Germinal center (tissue), 1 donor: ENCODE measurements around the gene DRC7.

Experiments used
- DNase-seq: peaks from one replicate; pipeline ENCODE4 v3.0.0; 2012; ENCODE audit warnings: mixed read lengths, low spot score

The DRC7 gene

DNA sequence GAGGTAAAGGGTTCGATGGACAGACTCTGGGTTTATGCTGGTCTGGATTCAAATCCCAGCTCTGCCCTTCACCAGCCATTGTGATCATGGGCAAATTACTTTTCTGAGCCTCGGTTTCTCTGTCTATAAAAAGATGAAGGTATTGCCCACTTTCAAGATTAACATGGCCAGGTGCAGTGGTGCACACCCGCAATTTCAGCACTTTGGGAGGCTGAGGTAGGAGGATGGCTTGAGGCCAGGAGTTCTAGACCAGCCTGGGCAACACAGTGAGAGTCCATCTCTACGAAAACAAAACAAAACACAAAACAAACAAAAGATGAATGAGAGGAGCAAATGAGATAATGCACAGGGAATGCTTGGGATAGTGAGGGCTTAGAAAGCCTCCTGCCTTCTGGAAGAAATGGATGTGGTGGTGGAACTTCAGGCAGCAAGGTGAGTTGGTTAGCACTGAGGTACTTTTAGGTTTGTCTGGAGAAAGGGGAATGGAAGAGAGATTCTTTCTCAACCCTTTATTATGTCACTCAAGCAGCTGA, 18.0 kb upstream of the DRC7 start:
- no peak for DNase-seq

DNA sequence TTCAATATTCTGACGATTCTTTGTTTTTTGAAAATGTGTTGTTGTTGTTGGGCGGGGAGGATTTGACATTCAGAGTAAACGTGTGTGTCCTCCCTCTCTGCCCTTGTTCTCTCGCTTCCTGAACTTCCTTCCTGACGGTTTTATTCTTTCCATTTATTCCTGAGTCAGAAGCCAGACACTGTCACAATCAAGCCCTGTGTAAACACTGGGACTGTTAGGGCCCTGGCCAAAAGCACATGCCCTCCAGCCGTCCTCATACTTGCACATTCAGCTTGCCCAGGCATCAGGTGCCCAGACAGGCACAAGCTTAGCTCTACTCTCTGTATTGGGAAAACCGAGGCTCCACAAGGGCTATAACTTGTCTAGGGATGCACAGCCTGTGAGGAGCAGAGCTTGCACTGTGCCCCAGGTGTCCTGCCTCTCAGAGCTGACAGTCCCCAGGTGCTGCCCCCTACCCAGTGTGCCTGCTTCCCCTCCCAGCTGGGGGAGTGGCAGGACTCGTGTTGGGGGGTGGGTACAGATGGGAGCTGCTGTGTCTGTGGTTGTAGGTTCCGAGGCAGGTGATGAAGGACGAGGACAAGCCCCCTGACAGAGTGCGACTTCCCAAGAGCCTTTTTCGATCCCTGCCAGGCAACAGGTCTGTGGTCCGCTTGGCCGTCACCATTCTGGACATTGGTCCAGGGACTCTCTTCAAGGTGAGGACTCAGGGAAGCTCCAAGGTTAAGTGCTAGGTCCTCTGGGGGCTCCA, 16.8 kb upstream of the DRC7 start:
- no peak for DNase-seq

DNA sequence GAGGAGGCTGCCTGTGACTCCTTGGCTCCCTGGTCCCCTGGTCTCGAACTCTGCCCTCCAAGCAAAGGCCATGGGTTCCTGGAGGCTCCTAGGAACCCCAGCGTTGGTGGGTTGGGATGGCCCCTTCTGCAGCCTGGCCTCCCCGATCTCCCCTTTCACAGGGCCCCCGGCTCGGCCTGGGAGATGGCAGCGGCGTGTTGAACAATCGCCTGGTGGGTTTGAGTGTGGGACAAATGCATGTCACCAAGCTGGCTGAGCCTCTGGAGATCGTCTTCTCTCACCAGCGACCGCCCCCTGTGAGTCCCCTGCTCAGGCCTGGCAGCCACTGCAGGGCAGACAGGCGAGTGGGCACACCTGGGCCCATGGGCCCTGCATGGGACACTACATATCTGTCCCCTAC, 15.6 kb upstream of the DRC7 start:
- no peak for DNase-seq

DNA sequence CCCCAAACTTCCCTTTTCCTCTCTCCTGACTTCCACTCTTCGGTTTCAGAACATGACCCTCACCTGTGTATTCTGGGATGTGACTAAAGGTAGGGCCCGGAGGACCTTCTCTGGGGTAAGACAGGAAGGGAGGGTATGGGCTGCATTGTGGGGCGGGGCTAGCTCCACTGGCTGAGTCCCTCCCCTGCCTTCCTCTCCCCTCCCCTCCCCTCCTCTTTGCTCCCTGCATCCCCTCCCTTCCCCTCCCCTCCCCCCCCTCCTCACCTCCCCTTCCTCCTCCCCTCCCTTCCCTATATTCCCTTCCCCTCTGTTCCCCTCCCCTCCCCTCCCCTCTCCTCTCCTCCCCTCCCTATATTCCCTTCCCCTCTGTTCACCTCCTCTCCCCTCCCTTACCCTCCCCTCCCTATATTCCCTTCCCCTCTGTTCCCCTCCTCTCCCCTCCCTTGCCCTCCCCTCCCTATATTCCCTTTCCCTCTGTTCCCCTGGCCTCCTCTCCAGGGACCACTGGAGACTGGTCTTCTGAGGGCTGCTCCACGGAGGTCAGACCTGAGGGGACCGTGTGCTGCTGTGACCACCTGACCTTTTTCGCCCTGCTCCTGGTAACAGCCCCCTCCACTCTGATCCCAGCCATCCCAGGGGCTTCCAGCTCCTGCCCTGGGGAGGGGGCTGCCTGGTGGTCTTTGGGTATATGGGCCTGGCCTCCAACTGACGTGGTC, 14.7 kb upstream of the DRC7 start:
- no peak for DNase-seq

DNA sequence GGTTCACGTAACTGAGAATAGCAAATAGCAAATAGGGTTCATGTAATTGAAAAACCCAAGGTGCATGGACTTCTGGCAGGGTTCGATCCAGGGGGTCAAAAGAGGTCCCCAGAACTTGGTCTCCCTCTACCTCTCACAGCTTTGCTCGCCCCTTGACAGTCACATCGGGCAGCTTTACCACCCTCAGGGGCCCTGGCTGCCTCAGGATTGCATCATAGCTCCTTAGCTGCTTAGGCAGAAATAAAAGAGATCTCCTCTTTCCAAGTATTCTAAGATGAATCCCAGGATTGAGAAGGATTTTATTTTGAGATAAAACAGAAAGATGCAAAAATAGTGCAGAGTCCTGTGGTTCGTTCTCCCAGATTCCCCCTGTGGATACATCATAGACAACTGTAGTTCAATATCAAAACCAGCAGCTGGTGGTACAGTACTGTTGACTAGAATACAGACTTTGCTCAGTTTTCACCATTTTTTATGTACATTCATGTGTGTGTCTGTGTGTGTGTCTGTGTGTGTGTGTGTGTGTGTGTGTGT, 13.7 kb upstream of the DRC7 start:
- DNase-seq: no peak

DNA sequence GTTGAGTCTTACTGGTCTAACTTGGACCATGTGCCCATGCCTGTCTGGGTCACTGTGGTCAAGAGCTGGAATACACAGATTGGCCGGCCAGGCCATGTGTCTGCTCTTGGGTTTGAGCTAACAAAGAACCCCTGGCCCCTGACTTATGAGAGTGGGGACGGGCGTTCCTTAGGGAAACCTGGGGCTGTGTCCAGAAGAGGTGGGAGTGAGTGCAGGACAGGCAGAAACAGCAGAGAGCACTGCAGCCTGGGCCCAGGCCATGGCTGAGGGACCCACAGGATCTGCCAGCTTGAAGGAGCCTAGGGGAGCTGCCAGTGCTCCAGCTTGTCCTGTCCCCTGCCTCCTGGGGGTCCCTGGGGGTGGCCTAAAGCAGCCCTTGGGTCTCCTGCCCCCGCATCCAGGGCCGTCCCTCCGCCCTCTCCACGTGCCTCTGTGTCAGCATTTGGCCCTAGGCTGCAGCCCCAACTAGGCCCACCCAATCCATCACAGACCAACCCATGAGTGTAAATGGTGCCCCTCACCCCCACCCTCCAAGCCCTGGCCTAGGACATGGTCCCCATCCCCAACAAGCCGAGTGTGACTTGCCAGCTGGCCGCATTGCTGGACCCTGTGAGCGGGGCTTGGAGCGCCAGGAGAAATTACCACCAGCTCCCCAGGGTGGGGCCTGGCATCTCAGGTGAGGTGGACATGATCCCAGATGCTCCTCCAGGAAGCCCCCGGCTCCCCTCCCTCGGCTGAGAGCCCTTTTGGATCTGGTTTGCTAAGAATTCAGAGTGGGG, 12.5 kb upstream of the DRC7 start:
- DNase-seq: no peak

DNA sequence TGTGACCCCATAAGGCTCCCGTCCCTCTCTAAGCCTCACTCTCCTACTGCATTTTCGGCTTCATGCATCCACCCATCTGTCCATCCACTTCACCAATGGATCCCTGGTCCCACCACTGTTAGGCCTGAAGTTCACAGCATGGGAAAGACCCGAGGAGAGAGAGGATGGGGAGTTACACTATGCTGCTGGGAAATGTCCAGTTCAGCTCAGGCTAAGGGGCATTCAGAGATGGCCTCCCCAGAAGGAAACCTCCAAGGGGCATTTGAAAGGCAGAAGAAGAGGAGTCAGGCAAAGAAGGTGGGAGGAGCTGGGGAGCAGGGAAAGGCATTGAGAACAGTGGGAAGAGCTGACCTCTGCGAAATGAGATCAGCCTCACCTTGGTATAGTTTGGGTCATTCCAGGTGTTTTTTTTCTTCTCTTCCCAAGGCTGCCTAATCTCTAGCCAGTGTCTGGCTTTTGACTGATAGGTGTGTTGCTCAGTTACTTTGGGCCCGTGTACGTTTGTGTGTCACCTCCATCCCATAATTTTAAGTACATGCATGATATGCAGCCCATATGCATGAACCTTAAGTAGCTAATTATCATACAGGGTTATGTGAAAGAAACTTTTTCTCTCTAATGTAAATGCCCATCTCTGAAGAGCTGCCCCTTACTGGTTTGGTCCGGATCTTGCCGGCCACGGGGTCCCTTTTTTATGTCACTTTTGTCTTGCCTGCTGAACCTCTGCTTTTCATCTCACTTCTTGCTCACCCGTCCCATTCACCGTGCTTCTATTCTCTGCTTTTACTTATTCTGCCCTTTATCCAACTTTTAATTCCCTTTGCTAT, 11.6 kb upstream of the DRC7 start:
- DNase-seq: no peak

DNA sequence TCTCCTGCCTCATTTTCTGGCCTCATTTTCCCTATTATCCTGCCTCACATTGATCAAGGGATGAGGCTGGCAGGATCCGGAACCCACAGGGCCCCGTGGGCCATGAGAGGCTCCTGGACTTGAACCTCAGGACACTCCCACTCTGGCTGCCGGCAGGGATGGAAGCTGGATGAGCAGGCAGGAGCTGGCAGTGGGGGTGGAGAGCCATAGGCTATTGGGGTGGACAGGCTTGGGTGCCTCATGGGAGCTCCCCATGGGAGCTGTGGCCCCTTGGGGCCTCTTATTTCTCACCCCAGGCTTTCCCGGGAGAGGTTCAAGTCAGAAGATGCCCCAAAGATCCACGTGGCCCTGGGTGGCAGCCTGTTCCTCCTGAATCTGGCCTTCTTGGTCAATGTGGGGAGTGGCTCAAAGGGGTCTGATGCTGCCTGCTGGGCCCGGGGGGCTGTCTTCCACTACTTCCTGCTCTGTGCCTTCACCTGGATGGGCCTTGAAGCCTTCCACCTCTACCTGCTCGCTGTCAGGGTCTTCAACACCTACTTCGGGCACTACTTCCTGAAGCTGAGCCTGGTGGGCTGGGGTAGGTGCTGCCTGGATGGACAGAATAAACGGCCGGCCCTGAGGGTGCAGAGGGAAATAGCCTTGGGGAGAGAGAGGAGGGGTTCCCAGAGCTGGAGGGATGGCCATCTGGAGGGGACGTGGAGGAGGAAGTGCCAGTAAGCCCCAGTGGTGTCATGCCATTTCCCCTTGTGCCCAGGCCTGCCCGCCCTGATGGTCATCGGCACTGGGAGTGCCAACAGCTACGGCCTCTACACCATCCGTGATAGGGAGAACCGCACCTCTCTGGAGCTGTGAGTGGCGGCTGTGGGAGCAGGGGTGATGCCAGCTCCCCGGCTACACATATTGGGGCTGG, 10.7 kb upstream of the DRC7 start:
- no peak for DNase-seq

DNA sequence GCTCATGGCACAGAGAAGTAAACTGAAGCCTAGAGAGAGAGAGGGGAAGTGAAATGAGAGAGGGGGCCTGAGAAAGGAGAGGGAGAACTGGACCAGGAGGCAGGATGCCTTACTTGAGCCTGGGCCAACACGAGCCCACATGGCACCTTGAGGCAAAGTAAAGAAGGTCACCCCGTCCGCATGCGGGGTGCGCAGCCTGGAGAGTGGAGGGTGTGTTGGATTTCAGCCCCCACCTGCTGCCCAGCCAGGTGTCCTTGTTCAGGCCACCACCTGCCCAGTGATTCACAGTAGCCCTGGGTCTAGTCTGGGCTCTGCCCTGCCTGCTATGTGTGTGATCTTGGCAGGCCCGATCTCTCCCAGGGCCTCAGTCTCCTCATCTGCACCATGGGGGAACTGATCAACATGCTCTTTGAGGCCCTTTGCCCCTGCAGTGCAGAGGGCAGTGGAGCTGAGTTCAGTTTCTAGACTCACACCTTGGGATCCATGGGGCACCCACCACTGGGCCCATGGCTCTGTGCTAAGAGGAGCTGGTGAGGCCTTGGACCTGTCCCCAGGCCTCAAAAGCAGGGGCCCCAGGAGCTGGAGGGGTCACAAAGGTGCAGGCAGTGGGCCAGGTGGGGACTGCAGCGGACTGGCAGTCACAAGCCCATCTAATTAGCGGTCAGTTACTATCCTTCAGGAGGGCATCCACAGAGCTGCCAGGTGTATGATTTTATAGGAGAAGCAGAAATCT, 9.8 kb upstream of the DRC7 start:
- DNase-seq: no peak

DNA sequence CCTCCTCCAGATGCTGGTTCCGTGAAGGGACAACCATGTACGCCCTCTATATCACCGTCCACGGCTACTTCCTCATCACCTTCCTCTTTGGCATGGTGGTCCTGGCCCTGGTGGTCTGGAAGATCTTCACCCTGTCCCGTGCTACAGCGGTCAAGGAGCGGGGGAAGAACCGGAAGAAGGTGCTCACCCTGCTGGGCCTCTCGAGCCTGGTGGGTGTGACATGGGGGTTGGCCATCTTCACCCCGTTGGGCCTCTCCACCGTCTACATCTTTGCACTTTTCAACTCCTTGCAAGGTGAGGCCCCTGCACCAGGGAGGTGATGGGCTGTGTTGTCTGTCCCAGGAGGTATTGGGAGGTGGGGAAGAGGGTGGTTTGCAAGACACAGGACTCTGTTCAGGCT, 9.0 kb upstream of the DRC7 start:
- no peak for DNase-seq

DNA sequence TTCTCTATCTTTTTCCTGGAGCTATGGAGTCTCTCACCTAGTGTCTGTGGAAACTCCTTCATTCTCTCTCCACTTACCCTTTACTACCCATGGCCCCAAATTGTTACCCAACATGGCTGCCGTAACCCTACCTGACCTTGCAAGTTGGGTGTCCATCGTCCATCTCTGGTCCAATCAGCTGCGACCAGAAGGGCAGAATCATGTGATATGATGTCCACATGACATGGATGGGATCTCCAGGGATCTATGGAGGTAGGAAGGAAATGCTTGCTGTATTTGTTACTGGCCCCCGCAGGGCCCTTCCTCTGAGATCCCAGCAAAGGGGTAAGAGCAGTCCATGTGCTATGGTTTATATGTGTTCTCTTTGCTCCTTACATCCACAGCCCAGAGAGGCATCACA, 8.0 kb upstream of the DRC7 start:
- DNase-seq: no peak

DNA sequence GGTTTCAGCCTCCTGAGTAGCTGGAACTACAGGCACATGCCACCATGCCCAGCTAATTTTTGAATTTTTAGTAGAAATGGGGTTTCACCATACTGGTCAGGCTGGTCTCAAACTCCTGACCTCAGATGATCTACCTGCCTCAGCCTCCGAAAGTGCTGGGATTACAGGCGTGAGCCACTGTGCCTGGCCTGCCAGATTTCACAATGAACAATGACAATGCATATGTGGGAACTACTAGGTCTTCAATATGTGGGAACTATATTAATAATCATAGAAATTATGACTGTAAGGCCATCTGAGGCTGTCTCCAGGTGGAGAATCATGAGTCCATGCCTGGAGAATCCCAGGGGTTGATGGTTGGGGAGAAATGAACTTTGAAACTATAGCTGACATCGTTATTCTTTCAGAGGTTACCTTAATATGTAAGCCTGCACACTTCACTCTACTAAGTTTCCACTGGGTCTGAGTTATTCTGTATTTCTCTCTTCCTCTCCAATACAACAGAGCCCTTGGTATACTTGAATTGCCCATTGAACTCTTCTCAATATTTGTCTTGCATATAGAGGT, 7.2 kb upstream of the DRC7 start:
- no peak for DNase-seq

DNA sequence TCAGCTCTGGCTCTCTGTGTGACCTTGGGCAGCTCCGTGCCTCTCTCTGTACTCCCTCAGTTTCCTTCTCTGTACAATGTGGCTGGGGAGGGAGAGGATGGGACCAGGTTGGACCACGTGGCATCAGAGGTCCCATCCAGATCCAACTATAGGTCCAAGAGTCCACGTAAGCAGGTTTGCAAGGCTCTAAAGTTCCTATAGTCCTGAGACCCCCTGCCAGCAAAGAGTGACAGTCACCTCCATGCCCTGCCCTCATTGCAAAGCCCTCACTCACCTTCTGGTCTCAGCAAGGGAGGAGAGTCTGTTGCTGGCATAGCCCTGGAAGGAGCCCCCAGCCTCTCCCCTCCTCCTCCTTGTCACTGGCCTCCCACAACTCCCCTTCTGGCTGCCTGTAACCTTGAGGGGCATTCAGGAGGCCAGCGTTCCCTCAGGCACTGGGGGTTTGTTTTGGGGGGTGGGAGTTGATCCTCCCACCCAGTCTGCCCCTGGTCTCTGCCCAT, 6.1 kb upstream of the DRC7 start:
- no peak for DNase-seq

DNA sequence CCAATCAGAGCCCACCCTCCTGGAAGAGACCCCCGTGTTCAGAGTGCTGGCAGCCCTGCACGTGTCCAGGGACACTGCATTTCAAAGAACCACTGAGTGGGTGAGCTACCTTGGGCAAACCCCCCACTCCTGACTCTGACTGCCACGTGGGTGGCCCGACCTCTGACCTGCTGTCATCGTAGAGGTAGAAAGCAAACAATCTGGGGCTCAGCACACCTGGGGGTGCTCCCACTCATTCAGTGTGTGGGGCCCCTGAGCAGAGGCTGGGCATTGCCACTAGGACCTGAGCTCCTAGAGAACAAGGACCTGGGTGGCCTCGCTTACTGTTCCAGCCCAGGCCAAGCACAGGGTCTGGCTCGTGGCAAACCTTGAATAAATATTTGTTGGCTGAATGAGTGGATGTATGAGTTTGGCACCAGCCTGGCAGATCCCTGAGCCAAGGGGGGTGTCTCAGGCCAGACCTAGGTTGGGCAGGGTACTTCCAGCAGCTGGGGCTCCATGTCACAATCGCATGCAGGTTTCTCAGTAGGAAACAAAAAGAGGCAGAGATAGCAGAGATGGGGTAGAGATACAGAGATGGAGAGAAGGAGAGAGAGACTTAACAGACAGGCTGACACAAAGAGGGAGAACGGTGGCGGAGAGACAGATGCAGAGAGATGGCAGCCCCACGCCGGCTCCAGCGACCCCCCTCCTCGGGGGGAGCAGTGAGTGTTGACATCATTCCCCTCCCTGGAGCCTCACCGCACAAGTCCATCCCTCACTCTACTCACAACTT, 5.4 kb upstream of the DRC7 start:
- no peak for DNase-seq

DNA sequence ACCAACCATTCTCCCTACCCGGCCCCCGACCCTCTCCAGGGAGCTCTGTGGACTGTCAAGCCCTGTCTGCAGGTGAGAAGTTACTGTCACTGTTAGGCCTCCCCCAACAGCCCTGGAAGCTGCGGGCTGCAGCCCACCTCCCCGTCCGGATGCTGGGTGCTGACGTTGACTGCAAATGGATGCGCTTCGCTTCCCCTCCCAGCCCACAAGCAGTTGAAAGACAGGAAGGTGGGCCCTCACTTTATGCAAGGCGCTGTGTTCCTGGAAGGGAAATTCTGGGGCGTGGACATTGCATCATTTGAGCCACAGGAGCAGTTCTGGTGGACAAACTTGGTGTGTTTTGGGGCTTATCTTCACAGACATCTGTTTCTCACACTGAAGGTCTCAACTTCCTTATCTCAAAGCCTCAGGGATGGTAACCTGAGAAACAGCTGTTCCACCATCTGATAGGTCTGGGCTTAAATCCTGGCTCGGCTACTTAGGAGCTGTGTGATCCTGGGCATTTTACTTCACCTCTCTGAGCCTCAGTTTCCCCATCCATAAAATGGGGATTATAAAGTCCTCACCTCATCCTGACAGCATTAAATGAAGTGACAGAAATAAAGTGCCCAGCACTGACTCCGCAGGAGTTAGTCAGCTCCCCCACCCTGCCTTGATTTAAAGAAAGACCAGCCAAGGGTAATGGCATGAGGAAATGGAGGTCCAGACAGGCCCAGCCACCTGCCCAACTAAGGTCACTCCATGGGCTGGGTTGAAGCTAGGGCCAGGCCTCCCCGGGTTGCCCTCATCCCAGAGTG, 4.6 kb upstream of the DRC7 start:
- peak; percentile 36 for DNase-seq

DNA sequence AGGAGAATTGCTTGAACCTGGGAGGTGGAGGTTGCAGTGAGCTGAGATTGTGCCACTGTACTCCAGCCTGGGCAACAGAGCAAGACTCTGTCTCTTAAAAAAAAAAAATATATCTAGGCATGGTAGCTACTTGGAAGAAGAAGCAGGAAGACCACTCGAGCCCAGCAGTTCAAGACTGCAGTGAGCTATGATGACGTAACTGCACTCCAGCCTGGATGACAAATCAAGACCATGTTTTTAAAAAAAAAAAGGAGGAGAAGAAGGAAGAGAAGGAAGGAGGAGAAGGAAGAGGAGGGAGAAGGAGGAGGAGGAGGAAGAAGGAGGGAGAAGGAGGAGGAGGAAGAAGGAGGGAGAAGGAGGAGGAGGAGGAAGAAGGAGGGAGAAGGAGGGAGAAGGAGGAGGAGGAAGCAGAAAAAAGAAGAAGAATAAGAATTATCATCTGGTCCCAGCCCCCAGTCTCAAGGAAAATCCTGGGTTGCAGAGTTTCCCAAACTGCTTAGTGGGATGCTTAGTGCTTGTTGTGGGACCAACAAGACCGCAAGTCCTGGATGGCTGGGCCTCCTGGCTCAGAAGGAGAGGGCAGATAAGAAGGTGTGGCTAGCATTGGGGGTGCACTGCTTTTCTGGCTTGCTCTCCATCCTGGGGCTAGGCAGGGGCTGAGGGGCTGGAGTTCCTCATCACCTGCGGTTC, 3.7 kb upstream of the DRC7 start:
- no peak for DNase-seq

DNA sequence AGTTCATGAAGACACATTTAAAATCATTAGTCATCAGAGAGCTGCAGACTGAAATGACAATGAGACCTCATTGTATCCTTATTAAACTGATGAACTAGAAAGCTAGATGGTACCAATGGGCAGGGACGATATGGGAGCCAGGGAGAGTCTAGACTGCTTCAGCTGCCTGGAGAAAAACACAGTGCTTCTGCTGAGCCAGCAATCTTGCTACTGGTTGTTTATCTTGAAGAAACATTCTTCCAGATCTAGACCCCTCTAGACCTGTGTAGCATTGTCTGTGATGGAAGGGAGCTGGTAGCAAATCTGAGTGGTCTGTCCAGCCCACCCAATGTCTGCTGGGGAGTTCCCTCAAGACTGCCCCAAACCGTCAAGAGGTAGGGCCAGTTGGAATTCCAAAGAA, 2.0 kb upstream of the DRC7 start:
- DNase-seq: no peak
